Gastrocnemius medialis (tissue), 4 donors: Measurements from ENCODE around the gene SLC6A2. TPM values are rescaled to one million over a fixed set of nuclear protein-coding genes. Genes with fewer than 3 reads are reported as not detected.

Experiments
- ATAC-seq, 2 donors: fragments of 150-250 bp; one replicate each; pipeline ENCODE4 v1.9.1; 2016
- DNase-seq, 2 donors: peaks; one replicate each; pipeline ENCODE4 v3.0.0-alpha.2; 2019
- H3K27ac ChIP-seq, 4 donors: fragments of 200-600 bp; sonication (generic); 1 replicate in 1 of 4; 2 replicates in 3 of 4; pipeline ENCODE4 v1.5.1; 2016 to 2018; ENCODE audit warnings: mild to moderate bottlenecking in 2 of 4, moderate library complexity in 1 of 4
- H3K27me3 ChIP-seq, 3 donors: fragments of 200-600 bp; sonication (generic) in 2 of 3; 1 replicate in 1 of 3; 2 replicates in 2 of 3; pipeline versions ENCODE4 v1.5.1 to v1.6.0; 2016 to 2019; ENCODE audit warnings: mild to moderate bottlenecking in 1 of 3, moderate library complexity in 1 of 3
- H3K36me3 ChIP-seq, 2 donors: fragments of 200-600 bp; sonication (generic) in 1 of 2; one replicate each; pipeline ENCODE4 v1.5.1; 2017 to 2018
- H3K4me1 ChIP-seq, 2 donors: fragments of 200-600 bp; sonication (generic) in 1 of 2; one replicate each; pipeline ENCODE4 v1.5.1; 2016 to 2017; ENCODE audit warnings: mild to moderate bottlenecking in 2 of 2
- H3K4me3 ChIP-seq, 4 donors: fragments of 200-600 bp; sonication (generic) in 3 of 4; 1 replicate in 1 of 4; 2 replicates in 3 of 4; pipeline ENCODE4 v1.5.1; 2016 to 2019; ENCODE audit warnings: mild to moderate bottlenecking in 2 of 4
- H3K9me3 ChIP-seq, 3 donors: fragments of 200-600 bp; sonication (generic) in 2 of 3; 1 replicate in 1 of 3; 2 replicates in 2 of 3; pipeline ENCODE4 v1.5.1; 2016 to 2019
- POLR2A ChIP-seq, 2 donors: fragments of 450-650 bp; IDR thresholded peaks; one replicate each; pipeline ENCODE4 v1.6.1; 2017; ENCODE audit warnings: antibody characterized with exemption in 2 of 2, mild to moderate bottlenecking in 2 of 2, moderate library complexity in 2 of 2
- in situ Hi-C, 4 donors: fragments of 200-750 bp; cut with MboI; loops; one replicate each; pipeline versions ENCODE4 v1.15.0 to v1.8.0; 2017; ENCODE audit warnings: low sequenced_read_pairs in 4 of 4
- intact Hi-C: fragments of 100-400 bp; cut with DNase I; formaldehyde crosslinking; loops from one replicate; pipeline ENCODE4 v1.15.1; 2023; ENCODE audit warnings: low total_unique reads
- total RNA-seq, 4 donors: library from RNA; depleted of rRNA; stranded (reverse); fragments of >200 nt; gene quantifications; one replicate each; pipeline versions ENCODE4 v1.1.0 to v1.2.3, GENCODE V29; 2016
- TF ChIP-seq, protein P1 (sequence below), 5 experiments: fragments of 450-650 bp in 3 of 5; fragments of 200-600 bp in 2 of 5; sonication (generic) in 2 of 5; IDR thresholded peaks in 4 of 5; conservative IDR thresholded peaks in 1 of 5; 1 replicate in 4 of 5; 2 replicates in 1 of 5; pipeline ENCODE4 v1.5.1; 2016 to 2019; ENCODE audit warnings: antibody characterized with exemption in 5 of 5, mild to moderate bottlenecking in 3 of 5, moderate library complexity in 3 of 5

The SLC6A2 gene
- total RNA-seq, 4 donors from 2014 or later, result not detected

DNA sequence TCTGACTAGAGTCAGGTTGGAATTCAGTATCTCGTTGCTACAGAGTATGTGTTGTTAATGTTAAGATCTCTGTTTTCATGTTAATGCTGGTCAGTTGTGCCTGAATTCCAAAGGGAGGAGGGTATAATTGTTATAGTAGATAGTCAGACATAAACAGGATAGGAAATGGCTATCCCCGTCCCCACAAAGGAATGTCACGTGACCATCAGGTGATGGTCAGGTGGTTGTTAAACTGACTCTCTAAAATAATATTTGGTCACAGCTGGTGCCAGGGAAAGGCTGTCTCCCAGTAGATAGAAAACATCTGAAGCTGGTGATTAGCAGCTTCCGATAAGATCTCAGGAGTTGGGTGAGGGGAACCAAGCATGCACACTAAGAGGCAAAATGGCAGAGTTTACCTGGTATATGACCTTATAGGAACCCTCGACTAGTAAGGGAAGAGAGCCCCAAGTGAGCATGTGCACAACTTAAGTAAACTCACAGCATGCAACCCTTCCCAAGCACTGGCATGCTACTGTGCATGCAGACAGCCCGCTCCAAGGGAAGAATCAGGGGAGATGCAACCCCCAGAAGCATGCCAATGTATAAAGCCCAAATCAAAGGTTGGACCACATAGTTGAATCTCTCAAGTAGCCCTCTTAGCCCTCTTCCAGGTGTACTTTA, 27.4 kb upstream of the SLC6A2 start:
- Histone ChIP-seq H3K27ac (no peak overlapping the region), H3K36me3 (no peaks in the 10 kb centered on the region), H3K4me1 (no peaks in the 10 kb centered on the region), H3K27me3 (no peaks in the 10 kb centered on the region), H3K4me3 (no peak overlapping the region), H3K9me3 (no peaks in the 10 kb centered on the region)
- in situ Hi-C loops, result no loop called here
- TF ChIP-seq, protein P1, sequence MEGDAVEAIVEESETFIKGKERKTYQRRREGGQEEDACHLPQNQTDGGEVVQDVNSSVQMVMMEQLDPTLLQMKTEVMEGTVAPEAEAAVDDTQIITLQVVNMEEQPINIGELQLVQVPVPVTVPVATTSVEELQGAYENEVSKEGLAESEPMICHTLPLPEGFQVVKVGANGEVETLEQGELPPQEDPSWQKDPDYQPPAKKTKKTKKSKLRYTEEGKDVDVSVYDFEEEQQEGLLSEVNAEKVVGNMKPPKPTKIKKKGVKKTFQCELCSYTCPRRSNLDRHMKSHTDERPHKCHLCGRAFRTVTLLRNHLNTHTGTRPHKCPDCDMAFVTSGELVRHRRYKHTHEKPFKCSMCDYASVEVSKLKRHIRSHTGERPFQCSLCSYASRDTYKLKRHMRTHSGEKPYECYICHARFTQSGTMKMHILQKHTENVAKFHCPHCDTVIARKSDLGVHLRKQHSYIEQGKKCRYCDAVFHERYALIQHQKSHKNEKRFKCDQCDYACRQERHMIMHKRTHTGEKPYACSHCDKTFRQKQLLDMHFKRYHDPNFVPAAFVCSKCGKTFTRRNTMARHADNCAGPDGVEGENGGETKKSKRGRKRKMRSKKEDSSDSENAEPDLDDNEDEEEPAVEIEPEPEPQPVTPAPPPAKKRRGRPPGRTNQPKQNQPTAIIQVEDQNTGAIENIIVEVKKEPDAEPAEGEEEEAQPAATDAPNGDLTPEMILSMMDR (IDR thresholded peaks at IDR 0.05 in 4 of 5, conservative IDR thresholded peaks at IDR 0.05 in 1 of 5), result no peak
- no peak for TF ChIP-seq POLR2A (IDR thresholded peaks at IDR 0.05)
- ATAC-seq (no peak), DNase-seq (no peak)
- intact Hi-C loops, result no loop called here

GRCh38 chr16:55630774-55631173, 25.0 kb upstream of the SLC6A2 start:
- DNase-seq (no peak), ATAC-seq (no peak)
- Histone ChIP-seq H3K27ac (no peak overlapping the region), H3K4me3 (no peak overlapping the region), H3K4me1 (no peaks in the 10 kb centered on the region), H3K27me3 (no peaks in the 10 kb centered on the region), H3K9me3 (no peaks in the 10 kb centered on the region), H3K36me3 (no peaks in the 10 kb centered on the region)
- no peak for TF ChIP-seq POLR2A (IDR thresholded peaks at IDR 0.05)
- TF ChIP-seq, protein P1 (IDR thresholded peaks at IDR 0.05 in 4 of 5, conservative IDR thresholded peaks at IDR 0.05 in 1 of 5), result no peak
- intact Hi-C loops, result no loop called here
- in situ Hi-C loops, result no loop called here

DNA sequence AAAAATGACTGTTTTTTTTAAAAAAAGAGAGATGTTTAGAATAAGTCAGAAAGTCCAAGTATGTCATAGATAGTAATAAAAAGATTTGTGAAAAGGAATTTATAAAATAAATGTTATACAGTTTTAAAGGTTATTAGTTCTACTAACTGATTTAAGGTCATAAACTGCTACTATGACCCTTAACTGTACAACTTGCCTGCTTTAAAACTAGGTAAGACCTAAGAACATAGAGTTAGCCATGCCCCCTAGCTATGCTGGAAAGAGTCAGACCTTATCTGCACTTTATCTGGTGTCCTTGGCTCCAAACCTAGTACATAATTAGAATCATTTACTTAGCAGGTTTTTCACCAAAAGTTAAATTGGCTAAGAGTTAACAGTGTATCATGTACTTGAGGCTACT, 23.5 kb upstream of the SLC6A2 start:
- H3K4me1 ChIP-seq, result no peaks in the 10 kb centered on the region
- no peaks in the 10 kb centered on the region for H3K36me3 ChIP-seq
- no peaks in the 10 kb centered on the region for H3K9me3 ChIP-seq
- in situ Hi-C loops, result no loop called here
- peaks cover 0 to 3% (median 0%) of the 10 kb centered on the region in 3 donors for H3K27me3 ChIP-seq
- no peak for ATAC-seq
- DNase-seq, result no peak
- intact Hi-C loops, result no loop called here
- TF ChIP-seq POLR2A (IDR thresholded peaks at IDR 0.05), result no peak
- TF ChIP-seq, protein P1 (IDR thresholded peaks at IDR 0.05 in 4 of 5, conservative IDR thresholded peaks at IDR 0.05 in 1 of 5), result no peak
- H3K27ac ChIP-seq, result no peak overlapping the region
- H3K4me3 ChIP-seq, result no peak overlapping the region

- H3K4me3 ChIP-seq, result no peak overlapping the region
- DNase-seq (no peak), ATAC-seq (no peak)
- H3K27ac ChIP-seq, result no peak overlapping the region
- in situ Hi-C loops (no loop called here), intact Hi-C loops (no loop called here)
- no peaks in the 10 kb centered on the region for H3K4me1 ChIP-seq
- no peaks in the 10 kb centered on the region for H3K36me3 ChIP-seq
- no peaks in the 10 kb centered on the region for H3K9me3 ChIP-seq
- TF ChIP-seq, protein P1 (IDR thresholded peaks at IDR 0.05 in 4 of 5, conservative IDR thresholded peaks at IDR 0.05 in 1 of 5), result no peak
- TF ChIP-seq POLR2A (IDR thresholded peaks at IDR 0.05), result no peak
- peaks cover 0 to 3% (median 0%) of the 10 kb centered on the region in 3 donors for H3K27me3 ChIP-seq
Measured at GRCh38 chr16:55634193-55634592, 21.6 kb upstream of the SLC6A2 start.

DNA sequence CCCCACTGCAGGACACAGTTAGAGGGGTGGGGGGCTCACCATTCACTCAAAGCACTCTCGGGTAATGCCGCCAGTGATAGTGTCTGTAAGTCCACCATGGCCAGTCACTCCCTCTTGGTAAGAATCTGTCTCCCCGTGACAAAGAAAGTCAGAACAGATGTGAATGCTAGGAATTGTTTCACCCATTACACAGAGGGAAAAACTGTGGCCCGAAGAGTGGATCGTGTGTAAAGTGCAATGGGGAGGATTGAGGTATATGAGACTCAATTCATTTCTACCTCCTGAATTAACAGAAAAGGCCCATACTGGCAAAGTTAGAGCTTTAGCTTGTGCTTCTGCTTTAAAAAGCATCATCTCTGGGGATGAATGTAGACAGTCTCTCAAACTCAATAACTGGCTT, 17.5 kb upstream of the SLC6A2 start:
- Histone ChIP-seq H3K9me3 (no peaks in the 10 kb centered on the region), H3K36me3 (no peaks in the 10 kb centered on the region), H3K27ac (no peak overlapping the region), H3K27me3 (peaks cover 0 to 3% (median 0%) of the 10 kb centered on the region in 3 donors), H3K4me3 (no peak overlapping the region), H3K4me1 (no peaks in the 10 kb centered on the region)
- intact Hi-C loops, result no loop called here
- DNase-seq (no peak), ATAC-seq (no peak)
- TF ChIP-seq, protein P1 (IDR thresholded peaks at IDR 0.05 in 4 of 5, conservative IDR thresholded peaks at IDR 0.05 in 1 of 5), result no peak
- TF ChIP-seq POLR2A (IDR thresholded peaks at IDR 0.05), result no peak
- in situ Hi-C loops, result no loop called here
